HepG2 (cell line): ENCODE data around the gene AMPH. TPM values are rescaled to one million over a fixed set of nuclear protein-coding genes. Genes with fewer than 3 reads are reported as not detected.

Experiments used
- CBX5 ChIP-seq: sonication (generic); formaldehyde crosslinking; IDR thresholded peaks from 2 replicates; pipeline ENCODE4 v1.4.0; 2020; ENCODE audit warnings: missing genetic modification reagents, borderline replicate concordance
- GATAD2A ChIP-seq: IDR thresholded peaks from 2 replicates; pipeline ENCODE4 v1.6.1; 2016
- KMT2A ChIP-seq: sonication (generic); formaldehyde crosslinking; IDR thresholded peaks from 2 replicates; pipeline ENCODE4 v1.4.0; 2020; ENCODE audit warnings: missing genetic modification reagents
- MIXL1 ChIP-seq: IDR thresholded peaks from 2 replicates; pipeline ENCODE4 v1.6.1; 2016
- RXRA ChIP-seq: sonication (generic); formaldehyde crosslinking; IDR thresholded peaks from 2 replicates; pipeline ENCODE4 v1.5.1; 2020; ENCODE audit warnings: missing genetic modification reagents
- THAP11 ChIP-seq: IDR thresholded peaks from 2 replicates; pipeline ENCODE4 v1.6.1; 2016; ENCODE audit warnings: missing biosample characterization, missing genetic modification reagents
- ZMAT3 ChIP-seq: sonication (generic); formaldehyde crosslinking; conservative IDR thresholded peaks from 2 replicates; pipeline ENCODE4 v1.7.0; 2021; ENCODE audit warnings: missing genetic modification reagents
- ZNF263 ChIP-seq: sonication (generic); formaldehyde crosslinking; IDR thresholded peaks from 2 replicates; pipeline ENCODE4 v1.4.0; 2020; ENCODE audit warnings: missing genetic modification reagents
- ZNF331 ChIP-seq: sonication (generic); formaldehyde crosslinking; IDR thresholded peaks from 2 replicates; pipeline ENCODE4 v1.4.0; 2020; ENCODE audit warnings: missing genetic modification reagents
- ZNF788 ChIP-seq: sonication (generic); formaldehyde crosslinking; IDR thresholded peaks from 2 replicates; pipeline ENCODE4 v1.5.0; 2020; ENCODE audit warnings: mild to moderate bottlenecking, missing genetic modification reagents, borderline replicate concordance
- ZNF883 ChIP-seq: sonication (generic); formaldehyde crosslinking; IDR thresholded peaks from 2 replicates; pipeline ENCODE4 v1.5.1; 2020; ENCODE audit warnings: mild to moderate bottlenecking, missing genetic modification reagents; ENCODE audit errors: not compliant biosample characterization
- ZSCAN25 ChIP-seq: sonication (generic); formaldehyde crosslinking; IDR thresholded peaks from 2 replicates; pipeline ENCODE4 v1.8.0; 2022; ENCODE audit warnings: mild to moderate bottlenecking, missing genetic modification reagents
- polyA plus RNA-seq, 8 experiments: library from polyadenylated mRNA; depleted of rRNA in 3 of 8; stranded (reverse) in 7 of 8; unstranded in 1 of 8; fragments of >200 nt; fragmentation: Illumina TruSeq in 4 of 8; extraction: Trizol in 4 of 8; gene quantifications; 2 replicates each; pipeline versions ENCODE4 v1.2.1 to v1.2.3, GENCODE V29; 2011 to 2016; ENCODE audit warnings: low read depth in 4 of 8, missing spikeins in 1 of 8, mixed read lengths in 1 of 8; ENCODE audit not compliant: insufficient read depth in 1 of 8
- total RNA-seq, 5 experiments: library from RNA; depleted of rRNA; stranded (reverse); fragments of >200 nt; fragmentation: Illumina TruSeq; extraction: Trizol; gene quantifications; 2 replicates each; pipeline ENCODE4 v1.2.3, GENCODE V29; 2016; ENCODE audit warnings: low read depth in 1 of 5
- TF ChIP-seq, protein P1 (sequence below): sonication (generic); formaldehyde crosslinking; IDR thresholded peaks from 2 replicates; pipeline ENCODE4 v1.5.1; 2020; ENCODE audit warnings: mild to moderate bottlenecking, moderate library complexity, missing genetic modification reagents
- TF ChIP-seq, protein P2 (sequence below): sonication (generic); formaldehyde crosslinking; IDR thresholded peaks from 2 replicates; pipeline ENCODE4 v1.4.0; 2020; ENCODE audit warnings: mild to moderate bottlenecking, missing genetic modification reagents
- TF ChIP-seq, protein P3 (sequence below): sonication (generic); formaldehyde crosslinking; IDR thresholded peaks from 2 replicates; pipeline ENCODE4 v1.4.0; 2020; ENCODE audit warnings: missing genetic modification reagents
- TF ChIP-seq, protein P4 (sequence below): sonication (generic); formaldehyde crosslinking; IDR thresholded peaks from 2 replicates; pipeline ENCODE4 v1.5.0; 2020; ENCODE audit warnings: mild to moderate bottlenecking, missing genetic modification reagents, moderate library complexity

Gene AMPH
- total and polyA plus RNA-seq, 2 of the 13 experiments (the other 11 are each of a cell fraction or from before 2014, with no cell fraction given): not detected

- TF ChIP-seq ZSCAN25 (CRISPR knock-in tag) (no peak), CBX5 (peak; percentile 77; the same call in 1 of the 2 replicates), GATAD2A (0 out of 2 replicates have a peak, but pooled peaks have one; percentile 24), ZNF331 (CRISPR knock-in tag) (no peak), ZMAT3 (CRISPR knock-in tag) (no peak), ZNF263 (CRISPR knock-in tag) (peak; percentile 94), RXRA (peak; percentile 35; the same call in 1 of the 2 replicates), THAP11 (CRISPR knock-in tag) (peak; percentile 30; the same call in 1 of the 2 replicates), ZNF788 (CRISPR knock-in tag) (peak; percentile 58; the same call in 1 of the 2 replicates), KMT2A (CRISPR knock-in tag) (no peak), MIXL1 (CRISPR knock-in tag) (0 out of 2 replicates have a peak, but pooled peaks have one; percentile 15), ZNF883 (CRISPR knock-in tag) (peak; percentile 54)
- TF ChIP-seq, protein P1, sequence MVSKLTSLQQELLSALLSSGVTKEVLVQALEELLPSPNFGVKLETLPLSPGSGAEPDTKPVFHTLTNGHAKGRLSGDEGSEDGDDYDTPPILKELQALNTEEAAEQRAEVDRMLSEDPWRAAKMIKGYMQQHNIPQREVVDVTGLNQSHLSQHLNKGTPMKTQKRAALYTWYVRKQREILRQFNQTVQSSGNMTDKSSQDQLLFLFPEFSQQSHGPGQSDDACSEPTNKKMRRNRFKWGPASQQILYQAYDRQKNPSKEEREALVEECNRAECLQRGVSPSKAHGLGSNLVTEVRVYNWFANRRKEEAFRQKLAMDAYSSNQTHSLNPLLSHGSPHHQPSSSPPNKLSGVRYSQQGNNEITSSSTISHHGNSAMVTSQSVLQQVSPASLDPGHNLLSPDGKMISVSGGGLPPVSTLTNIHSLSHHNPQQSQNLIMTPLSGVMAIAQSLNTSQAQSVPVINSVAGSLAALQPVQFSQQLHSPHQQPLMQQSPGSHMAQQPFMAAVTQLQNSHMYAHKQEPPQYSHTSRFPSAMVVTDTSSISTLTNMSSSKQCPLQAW (CRISPR knock-in tag): 0 out of 2 replicates have a peak, but pooled peaks have one; percentile 45
- TF ChIP-seq, protein P2, sequence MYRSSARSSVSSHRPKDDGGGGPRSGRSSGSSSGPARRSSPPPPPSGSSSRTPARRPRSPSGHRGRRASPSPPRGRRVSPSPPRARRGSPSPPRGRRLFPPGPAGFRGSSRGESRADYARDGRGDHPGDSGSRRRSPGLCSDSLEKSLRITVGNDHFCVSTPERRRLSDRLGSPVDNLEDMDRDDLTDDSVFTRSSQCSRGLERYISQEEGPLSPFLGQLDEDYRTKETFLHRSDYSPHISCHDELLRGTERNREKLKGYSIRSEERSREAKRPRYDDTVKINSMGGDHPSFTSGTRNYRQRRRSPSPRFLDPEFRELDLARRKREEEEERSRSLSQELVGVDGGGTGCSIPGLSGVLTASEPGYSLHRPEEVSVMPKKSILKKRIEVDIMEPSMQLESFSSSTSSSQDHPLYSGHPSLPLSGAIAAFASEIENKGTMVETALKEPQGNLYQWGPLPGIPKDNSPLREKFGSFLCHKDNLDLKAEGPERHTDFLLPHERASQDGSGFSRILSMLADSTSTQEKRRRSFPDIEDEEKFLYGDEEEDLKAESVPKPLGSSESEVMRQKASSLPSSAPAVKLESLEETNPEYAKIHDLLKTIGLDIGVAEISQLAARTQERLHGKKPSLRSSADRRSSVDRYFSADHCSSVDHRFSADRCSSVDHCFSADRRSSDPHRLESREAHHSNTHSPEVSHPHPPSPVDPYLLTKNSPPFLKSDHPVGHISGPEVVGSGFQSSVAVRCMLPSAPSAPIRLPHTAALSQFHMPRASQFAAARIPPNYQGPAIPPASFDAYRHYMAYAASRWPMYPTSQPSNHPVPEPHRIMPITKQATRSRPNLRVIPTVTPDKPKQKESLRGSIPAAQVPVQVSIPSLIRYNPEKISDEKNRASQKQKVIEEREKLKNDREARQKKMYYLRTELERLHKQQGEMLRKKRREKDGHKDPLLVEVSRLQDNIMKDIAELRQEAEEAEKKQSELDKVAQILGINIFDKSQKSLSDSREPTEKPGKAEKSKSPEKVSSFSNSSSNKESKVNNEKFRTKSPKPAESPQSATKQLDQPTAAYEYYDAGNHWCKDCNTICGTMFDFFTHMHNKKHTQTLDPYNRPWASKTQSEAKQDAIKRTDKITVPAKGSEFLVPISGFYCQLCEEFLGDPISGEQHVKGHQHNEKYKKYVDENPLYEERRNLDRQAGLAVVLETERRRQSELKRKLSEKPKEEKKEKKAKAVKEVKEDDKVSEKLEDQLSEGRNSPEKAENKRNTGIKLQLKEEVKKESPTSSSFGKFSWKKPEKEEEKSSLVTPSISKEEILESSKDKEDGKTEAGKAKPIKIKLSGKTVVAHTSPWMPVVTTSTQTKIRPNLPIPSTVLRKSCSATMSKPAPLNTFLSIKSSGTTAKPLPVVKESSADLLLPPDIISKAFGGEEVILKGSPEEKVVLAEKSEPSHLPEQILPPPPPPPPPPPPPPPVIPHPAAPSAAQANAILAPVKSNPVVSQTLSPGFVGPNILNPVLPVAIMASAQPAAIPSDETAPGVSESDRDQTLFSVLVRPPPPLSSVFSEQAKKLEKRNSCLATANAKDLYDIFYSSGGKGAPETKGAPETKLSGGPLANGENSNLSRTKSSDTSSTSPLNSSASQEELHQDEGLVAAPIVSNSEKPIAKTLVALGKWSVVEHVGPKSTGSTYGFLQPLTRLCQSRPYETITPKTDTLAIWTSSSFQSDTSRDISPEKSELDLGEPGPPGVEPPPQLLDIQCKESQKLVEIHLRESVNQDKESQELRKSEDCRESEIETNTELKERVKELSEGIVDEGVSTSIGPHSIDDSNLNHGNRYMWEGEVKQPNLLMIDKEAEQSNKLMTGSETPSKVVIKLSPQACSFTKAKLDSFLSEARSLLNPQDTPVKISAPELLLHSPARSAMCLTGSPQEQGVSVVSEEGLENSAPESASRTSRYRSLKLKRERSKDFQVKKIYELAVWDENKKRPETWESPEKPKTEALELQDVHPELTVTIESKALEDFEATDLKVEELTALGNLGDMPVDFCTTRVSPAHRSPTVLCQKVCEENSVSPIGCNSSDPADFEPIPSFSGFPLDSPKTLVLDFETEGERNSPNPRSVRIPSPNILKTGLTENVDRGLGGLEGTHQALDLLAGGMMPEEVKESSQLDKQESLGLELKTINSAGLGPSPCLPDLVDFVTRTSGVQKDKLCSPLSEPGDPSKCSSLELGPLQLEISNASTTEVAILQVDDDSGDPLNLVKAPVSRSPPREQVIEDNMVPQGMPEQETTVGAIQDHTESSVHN: no peak
- TF ChIP-seq, protein P3, sequence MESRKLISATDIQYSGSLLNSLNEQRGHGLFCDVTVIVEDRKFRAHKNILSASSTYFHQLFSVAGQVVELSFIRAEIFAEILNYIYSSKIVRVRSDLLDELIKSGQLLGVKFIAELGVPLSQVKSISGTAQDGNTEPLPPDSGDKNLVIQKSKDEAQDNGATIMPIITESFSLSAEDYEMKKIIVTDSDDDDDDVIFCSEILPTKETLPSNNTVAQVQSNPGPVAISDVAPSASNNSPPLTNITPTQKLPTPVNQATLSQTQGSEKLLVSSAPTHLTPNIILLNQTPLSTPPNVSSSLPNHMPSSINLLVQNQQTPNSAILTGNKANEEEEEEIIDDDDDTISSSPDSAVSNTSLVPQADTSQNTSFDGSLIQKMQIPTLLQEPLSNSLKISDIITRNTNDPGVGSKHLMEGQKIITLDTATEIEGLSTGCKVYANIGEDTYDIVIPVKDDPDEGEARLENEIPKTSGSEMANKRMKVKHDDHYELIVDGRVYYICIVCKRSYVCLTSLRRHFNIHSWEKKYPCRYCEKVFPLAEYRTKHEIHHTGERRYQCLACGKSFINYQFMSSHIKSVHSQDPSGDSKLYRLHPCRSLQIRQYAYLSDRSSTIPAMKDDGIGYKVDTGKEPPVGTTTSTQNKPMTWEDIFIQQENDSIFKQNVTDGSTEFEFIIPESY (CRISPR knock-in tag): 0 out of 2 replicates have a peak, but pooled peaks have one; percentile 43
- TF ChIP-seq, protein P4, sequence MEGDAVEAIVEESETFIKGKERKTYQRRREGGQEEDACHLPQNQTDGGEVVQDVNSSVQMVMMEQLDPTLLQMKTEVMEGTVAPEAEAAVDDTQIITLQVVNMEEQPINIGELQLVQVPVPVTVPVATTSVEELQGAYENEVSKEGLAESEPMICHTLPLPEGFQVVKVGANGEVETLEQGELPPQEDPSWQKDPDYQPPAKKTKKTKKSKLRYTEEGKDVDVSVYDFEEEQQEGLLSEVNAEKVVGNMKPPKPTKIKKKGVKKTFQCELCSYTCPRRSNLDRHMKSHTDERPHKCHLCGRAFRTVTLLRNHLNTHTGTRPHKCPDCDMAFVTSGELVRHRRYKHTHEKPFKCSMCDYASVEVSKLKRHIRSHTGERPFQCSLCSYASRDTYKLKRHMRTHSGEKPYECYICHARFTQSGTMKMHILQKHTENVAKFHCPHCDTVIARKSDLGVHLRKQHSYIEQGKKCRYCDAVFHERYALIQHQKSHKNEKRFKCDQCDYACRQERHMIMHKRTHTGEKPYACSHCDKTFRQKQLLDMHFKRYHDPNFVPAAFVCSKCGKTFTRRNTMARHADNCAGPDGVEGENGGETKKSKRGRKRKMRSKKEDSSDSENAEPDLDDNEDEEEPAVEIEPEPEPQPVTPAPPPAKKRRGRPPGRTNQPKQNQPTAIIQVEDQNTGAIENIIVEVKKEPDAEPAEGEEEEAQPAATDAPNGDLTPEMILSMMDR (CRISPR knock-in tag): peak; percentile 97
Measured at GRCh38 chr7:38335492-38336147, 295.6 kb downstream of the AMPH start (continued).
